ENCODE measurements around the gene SHKBP1. TPM values are rescaled to one million over a fixed set of nuclear protein-coding genes. Genes with fewer than 3 reads are reported as not detected.

Gene SHKBP1
- total RNA-seq, 1 experiment from 2014 or later: 43.0 TPM

DNA sequence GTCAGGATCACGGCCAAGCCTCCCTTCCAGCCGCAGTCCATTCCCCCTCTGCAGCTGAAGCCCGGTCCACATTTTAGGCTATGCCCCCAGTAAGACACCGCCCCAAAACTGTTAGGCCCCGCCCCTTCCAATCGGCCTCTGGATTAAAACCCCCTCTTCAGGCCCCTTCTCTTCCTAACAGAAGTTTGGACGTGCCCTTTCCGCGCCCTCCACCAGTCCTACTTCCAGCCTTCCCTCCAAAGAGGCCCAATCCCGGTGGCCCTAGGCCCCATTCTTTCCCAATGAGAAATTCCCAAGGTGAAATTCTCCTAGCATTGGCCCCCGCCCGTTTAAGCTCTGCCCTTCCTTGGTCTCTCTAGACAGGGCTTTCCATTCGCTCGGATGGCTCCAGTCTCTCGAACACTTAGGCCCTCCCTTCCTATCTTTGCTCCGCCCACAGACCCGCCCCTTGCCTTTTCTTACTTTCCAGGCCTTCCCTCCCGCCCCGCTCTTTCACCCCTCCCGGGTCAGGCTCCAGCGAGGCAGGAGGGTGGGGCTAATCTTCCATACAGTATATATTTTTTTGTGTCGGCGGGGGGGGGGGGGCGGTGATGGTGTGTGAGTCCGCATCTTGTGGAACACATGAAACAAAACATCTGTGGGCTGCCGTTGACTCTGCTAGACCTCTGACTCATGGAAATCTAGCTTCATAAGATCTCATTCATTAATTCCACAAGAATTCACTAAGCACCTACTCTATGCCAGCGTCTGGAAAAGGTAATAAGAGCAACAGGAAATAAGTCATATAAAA lies 38.1 kb downstream of the SHKBP1 start:
- peak; percentile 79 for DNase-seq
- H3K79me2 ChIP-seq (ENCODE audit: low read length): no peaks in the 10 kb centered on the region
- 0 out of 2 replicates have a peak overlapping the region, but pooled peaks have one; percentile 34 for H3K9ac ChIP-seq (ENCODE audit: low read length)
- no peaks in the 10 kb centered on the region for H4K20me1 ChIP-seq (ENCODE audit: low read length)
- H3K9me3 ChIP-seq (ENCODE audit: low read length): no peaks in the 10 kb centered on the region
- H3K4me3 ChIP-seq (ENCODE audit: low read length): no peak overlapping the region
- H3K27ac ChIP-seq (ENCODE audit: low read length): peak overlapping the region; percentile 65
- intact Hi-C loops (cut with micrococcal nuclease): no loop called here
- ChIA-PET POLR2A (ENCODE audit: unreplicated experiment) (no interaction called here), CTCF (no interaction called here)
- H3K27me3 ChIP-seq (ENCODE audit: low read length): no peaks in the 10 kb centered on the region
- H3F3A ChIP-seq (ENCODE audit: low read length, unreplicated experiment): no peaks in the 10 kb centered on the region
- peak; percentile 56 for ATAC-seq
- no TSS peak for BruUV-seq (replicated peaks)
- H3K4me2 ChIP-seq (ENCODE audit: low read length): peak overlapping the region; percentile 55; the same call in 1 of the 2 replicates
- H3K36me3 ChIP-seq (ENCODE audit: low read depth, low read length): no peaks in the 10 kb centered on the region
- peak overlapping the region; percentile 52; the same call in 1 of the 2 replicates for H2AFZ ChIP-seq (ENCODE audit: low read length)
- peaks cover 18% of the 10 kb centered on the region for H3K4me1 ChIP-seq (ENCODE audit: insufficient read depth, low read length)
- H3K9me2 ChIP-seq (replicated peaks; ENCODE audit: low read length): no peaks in the 10 kb centered on the region
- TF ChIP-seq EZH2 (IDR thresholded peaks at IDR 0.05; ENCODE audit: low read length, unreplicated experiment): no peak
- TF ChIP-seq, protein P1, sequence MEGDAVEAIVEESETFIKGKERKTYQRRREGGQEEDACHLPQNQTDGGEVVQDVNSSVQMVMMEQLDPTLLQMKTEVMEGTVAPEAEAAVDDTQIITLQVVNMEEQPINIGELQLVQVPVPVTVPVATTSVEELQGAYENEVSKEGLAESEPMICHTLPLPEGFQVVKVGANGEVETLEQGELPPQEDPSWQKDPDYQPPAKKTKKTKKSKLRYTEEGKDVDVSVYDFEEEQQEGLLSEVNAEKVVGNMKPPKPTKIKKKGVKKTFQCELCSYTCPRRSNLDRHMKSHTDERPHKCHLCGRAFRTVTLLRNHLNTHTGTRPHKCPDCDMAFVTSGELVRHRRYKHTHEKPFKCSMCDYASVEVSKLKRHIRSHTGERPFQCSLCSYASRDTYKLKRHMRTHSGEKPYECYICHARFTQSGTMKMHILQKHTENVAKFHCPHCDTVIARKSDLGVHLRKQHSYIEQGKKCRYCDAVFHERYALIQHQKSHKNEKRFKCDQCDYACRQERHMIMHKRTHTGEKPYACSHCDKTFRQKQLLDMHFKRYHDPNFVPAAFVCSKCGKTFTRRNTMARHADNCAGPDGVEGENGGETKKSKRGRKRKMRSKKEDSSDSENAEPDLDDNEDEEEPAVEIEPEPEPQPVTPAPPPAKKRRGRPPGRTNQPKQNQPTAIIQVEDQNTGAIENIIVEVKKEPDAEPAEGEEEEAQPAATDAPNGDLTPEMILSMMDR (conservative IDR thresholded peaks at IDR 0.05; ENCODE audit: low read depth, low read length): no peak
- TF ChIP-seq EZH2phosphoT487 (IDR thresholded peaks at IDR 0.05; ENCODE audit: borderline replicate concordance, low read length): no peak

- CTCF ChIA-PET: no interaction called here
Observed at GRCh38 chr19:40616178-40616577, 39.5 kb downstream of the SHKBP1 start.

More at GRCh38 chr19:40616178-40616577, 39.5 kb downstream of the SHKBP1 start:
- Histone ChIP-seq H3K79me2 (ENCODE audit: low read length) (no peaks in the 10 kb centered on the region), H3K9ac (ENCODE audit: low read length) (no peak overlapping the region), H3K27me3 (ENCODE audit: low read length) (no peaks in the 10 kb centered on the region), H3K4me1 (ENCODE audit: insufficient read depth, low read length) (peaks cover 9% of the 10 kb centered on the region), H3K4me2 (ENCODE audit: low read length) (no peak overlapping the region), H3K4me3 (ENCODE audit: low read length) (no peak overlapping the region), H3K9me2 (replicated peaks; ENCODE audit: low read length) (no peaks in the 10 kb centered on the region), H3K36me3 (ENCODE audit: low read depth, low read length) (no peaks in the 10 kb centered on the region), H3F3A (ENCODE audit: low read length, unreplicated experiment) (no peaks in the 10 kb centered on the region), H4K20me1 (ENCODE audit: low read length) (no peaks in the 10 kb centered on the region), H3K27ac (ENCODE audit: low read length) (no peak overlapping the region), H3K9me3 (ENCODE audit: low read length) (no peaks in the 10 kb centered on the region), H2AFZ (ENCODE audit: low read length) (no peak overlapping the region)
- TF ChIP-seq EZH2 (IDR thresholded peaks at IDR 0.05; ENCODE audit: low read length, unreplicated experiment) (no peak), EZH2phosphoT487 (IDR thresholded peaks at IDR 0.05; ENCODE audit: borderline replicate concordance, low read length) (no peak)
- TF ChIP-seq, protein P1 (conservative IDR thresholded peaks at IDR 0.05; ENCODE audit: low read depth, low read length): no peak
- intact Hi-C loops (cut with micrococcal nuclease): no loop called here
- DNase-seq: no peak
- no TSS peak for BruUV-seq (replicated peaks)
- no peak for ATAC-seq
- POLR2A ChIA-PET (ENCODE audit: unreplicated experiment): no interaction called here

Data from PC-3 (cell line).